Measurements from ENCODE around the gene ATF6B.

The ATF6B gene

GRCh38 chr6:32167761-32168262 is 39.8 kb upstream of the ATF6B start:
- CTCF ChIA-PET: interaction anchor here (1.1 kb wide), 1 partner anchor 13 kb away, joined by 4 read pairs; no protein-coding TSS in a partner anchor
- DNase-seq (ENCODE audit: extremely low spot score): no peak
- POLR2A ChIA-PET: no interaction called here
- no peak for TF ChIP-seq CTCF (IDR thresholded peaks at IDR 0.05; ENCODE audit: control extremely low read depth, extremely low read depth, low read depth, missing control alignments)

- POLR2A ChIA-PET: no interaction called here
- CTCF ChIA-PET: interaction anchor here (0.9 to 1.1 kb wide), 2 partner anchors 9 to 13 kb away, joined by 3 to 4 read pairs; no protein-coding TSS in a partner anchor
- no peak for DNase-seq (ENCODE audit: extremely low spot score)
- TF ChIP-seq CTCF (IDR thresholded peaks at IDR 0.05; ENCODE audit: control extremely low read depth, extremely low read depth, low read depth, missing control alignments): no peak
These were observed 39.2 kb upstream of the ATF6B start for GRCh38 chr6:32167154-32167760.

- POLR2A ChIA-PET: no interaction called here
- TF ChIP-seq CTCF (IDR thresholded peaks at IDR 0.05; ENCODE audit: control extremely low read depth, extremely low read depth, low read depth, missing control alignments): no peak
- CTCF ChIA-PET: interaction anchor here (0.9 to 1.0 kb wide), 3 partner anchors 8 to 48 kb away, joined by 3 read pairs; no protein-coding TSS in a partner anchor
- DNase-seq (ENCODE audit: extremely low spot score): no peak
These were observed 38.5 kb upstream of the ATF6B start for GRCh38 chr6:32166411-32167061.

GRCh38 chr6:32164295-32164694 is 36.2 kb upstream of the ATF6B start, which contains the start of gene EGFL8:
Gene EGFL8 (plus strand): TSS chr6:32164595. CDS start chr6:32166166, 1,571 bp downstream.
- ChIA-PET POLR2A (no interaction called here), CTCF (interaction anchor here (1.1 to 2.6 kb wide), 3 partner anchors 10 to 46 kb away, joined by 4 to 9 read pairs (median 5); no protein-coding TSS in a partner anchor)
- DNase-seq (ENCODE audit: extremely low spot score): no peak
- no peak for TF ChIP-seq CTCF (IDR thresholded peaks at IDR 0.05; ENCODE audit: control extremely low read depth, extremely low read depth, low read depth, missing control alignments)

- ChIA-PET POLR2A (no interaction called here), CTCF (interaction anchor here (1.3 to 2.6 kb wide), 2 partner anchors 33 to 45 kb away, joined by 4 to 9 read pairs; no protein-coding TSS in a partner anchor)
- no peak for DNase-seq (ENCODE audit: extremely low spot score)
- no peak for TF ChIP-seq CTCF (IDR thresholded peaks at IDR 0.05; ENCODE audit: control extremely low read depth, extremely low read depth, low read depth, missing control alignments)
These were observed 35.7 kb upstream of the ATF6B start for GRCh38 chr6:32163559-32164258.

GRCh38 chr6:32158052-32158451 is 30.0 kb upstream of the ATF6B start:
- POLR2A ChIA-PET: no interaction called here
- CTCF ChIA-PET: interaction anchor here (0.9 kb wide), 2 partner anchors 9 to 70 kb away, joined by 3 read pairs; no protein-coding TSS in a partner anchor
- no peak for TF ChIP-seq CTCF (IDR thresholded peaks at IDR 0.05; ENCODE audit: control extremely low read depth, extremely low read depth, low read depth, missing control alignments)
- DNase-seq (ENCODE audit: extremely low spot score): no peak

Measured in GM10248 (cell line).